IPS DF 19.7 (cell line): ENCODE data around the gene TFRC.
"Not testable (repeated sequence)": the region's sequence is repeated elsewhere in the genome, so short reads cannot be mapped to it uniquely, and the experiment has no call there.

ENCODE experiments used
- DNase-seq: peaks from one replicate; pipeline ENCODE4 v3.0.0-alpha.2; 2013; ENCODE audit warnings: low read depth, low spot score

TFRC gene

DNA sequence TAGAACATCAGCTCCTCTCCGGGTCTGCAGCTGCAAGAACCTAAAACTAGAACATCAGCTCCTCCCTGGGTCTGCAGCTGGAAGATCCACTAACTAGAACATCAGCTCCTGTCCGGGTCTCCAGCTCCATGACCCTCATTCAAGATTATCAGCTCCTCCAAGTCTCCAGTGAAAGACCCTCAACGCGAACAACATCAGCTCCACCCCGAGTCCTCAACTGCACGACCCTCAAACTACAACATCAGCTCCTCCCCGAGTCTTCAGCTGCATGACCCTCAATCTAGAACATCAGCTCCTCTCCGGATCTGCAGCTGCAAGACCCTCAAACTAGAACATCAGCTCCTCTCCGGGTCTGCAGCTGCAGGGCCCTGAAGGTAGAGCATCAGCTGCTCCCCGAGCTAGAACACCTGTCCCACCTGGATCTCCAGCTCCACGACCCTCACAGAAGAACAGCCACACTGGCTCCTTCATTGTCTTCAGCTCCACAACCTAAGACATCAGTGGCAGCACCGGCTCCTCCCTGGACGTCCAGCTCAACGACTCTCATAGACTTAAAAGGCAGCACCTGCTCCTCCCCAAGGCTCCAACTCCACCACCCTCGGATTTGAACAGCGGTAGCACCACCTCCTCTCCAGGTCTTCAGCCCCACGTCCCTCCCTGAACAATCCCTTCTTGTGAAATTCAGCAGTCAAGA, 77.4 kb downstream of the TFRC start:
- not testable (repeated sequence) for DNase-seq

DNA sequence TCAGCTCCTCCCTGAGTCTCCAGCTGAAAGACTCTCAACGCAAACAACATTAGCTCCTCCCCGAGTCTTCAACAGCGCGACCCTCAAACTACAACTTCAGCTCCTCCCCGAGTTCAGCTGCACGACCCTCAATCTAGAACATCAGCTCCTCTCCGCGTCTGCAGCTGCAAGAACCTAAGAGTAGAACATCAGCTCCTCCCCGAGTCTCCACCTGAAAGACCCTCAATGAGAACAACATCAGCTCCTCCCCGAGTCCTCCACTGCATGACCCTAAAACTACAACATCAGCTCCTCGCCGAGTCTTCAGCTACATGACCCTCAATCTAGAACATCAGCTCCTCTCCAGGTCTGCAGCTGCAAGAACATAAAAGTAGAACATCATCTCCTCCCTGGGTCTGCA, 78.3 kb downstream of the TFRC start:
- DNase-seq: no peak

DNA sequence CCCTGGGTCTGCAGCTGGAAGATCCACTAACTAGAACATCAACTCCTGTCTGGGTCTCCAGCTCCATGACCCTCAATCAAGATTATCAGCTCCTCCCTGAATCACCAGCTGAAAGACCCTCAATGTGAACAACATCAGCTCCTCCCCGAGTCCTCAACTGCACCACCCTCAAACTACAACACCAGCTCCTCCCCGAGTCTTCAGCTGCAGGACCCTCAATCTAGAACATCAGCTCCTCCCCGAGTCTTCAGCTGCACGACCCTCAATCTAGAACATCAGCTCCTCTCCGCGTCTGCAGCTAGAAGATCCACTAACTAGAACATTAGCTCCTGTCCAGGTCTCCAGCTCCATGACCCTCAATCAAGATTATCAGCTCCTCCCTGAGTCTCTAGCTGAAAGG, 79.2 kb downstream of the TFRC start:
- not testable (repeated sequence) for DNase-seq

DNA sequence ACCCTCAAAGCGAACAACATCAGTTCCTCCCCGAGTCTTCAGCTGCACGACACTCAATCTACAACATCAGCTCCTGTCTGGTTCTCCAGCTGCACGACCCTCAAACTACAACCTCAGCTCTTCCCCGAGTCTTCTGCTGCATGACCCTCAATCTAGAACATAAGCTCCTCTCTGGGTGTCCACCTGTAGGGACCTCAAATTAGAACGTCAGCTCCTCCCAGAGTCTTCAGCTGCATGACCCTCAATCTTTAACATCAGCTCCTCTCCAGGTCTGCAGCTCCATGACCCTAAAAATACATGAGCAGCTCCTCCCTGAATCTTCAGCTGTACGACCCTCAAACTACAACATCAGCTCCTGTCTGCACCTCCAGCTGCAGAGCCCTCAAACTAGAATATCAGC, 80.7 kb downstream of the TFRC start:
- not testable (repeated sequence) for DNase-seq

DNA sequence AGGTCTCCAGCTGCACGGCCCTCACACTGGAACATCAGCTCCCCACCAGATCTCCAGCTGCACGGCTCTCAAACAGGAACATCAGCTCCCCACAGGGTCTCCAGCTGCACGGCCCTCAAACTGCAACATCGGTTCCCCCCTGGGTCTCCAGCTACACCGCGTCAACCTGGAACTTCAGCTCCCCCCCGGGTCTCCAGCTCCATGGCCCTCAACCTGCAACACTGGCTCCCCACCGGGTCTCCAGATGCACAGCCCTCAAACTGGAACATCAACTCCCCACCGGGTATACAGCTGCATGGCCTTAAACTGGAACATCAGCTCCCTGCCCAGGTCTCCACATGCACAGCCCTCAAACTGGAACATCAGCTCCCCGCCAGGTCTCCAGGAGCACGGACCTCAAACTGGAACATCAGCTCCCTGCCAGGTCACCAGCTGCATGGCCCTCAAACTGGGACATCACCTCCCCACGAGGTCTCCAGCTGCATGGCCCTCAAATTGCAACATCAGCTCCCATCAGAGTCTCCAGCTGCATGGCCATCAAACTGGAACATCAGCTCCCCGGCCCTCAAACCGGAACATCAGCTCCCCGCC, 81.4 kb downstream of the TFRC start:
- not testable (repeated sequence) for DNase-seq

DNA sequence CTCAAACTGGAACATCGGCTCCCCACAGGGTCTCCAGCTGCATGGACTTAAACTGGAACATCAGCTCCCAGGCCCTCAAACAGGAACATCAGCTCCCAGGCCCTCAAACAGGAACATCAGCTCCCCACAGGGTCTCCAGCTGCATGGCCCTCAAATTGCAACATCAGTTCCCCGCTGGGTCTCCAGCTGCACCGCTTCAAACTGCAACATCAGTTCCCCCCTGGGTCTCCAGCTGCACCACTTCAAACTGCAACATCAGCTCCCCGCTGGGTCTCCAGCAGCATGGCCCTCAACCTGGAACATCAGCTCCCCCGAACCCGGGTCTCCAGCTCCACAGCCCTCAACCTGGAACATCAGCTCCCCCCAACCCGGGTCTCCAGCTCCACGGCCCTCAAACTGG, 82.0 kb downstream of the TFRC start:
- no peak for DNase-seq
